Measurements from ENCODE around the gene PGBD4. TPM values are rescaled to one million over a fixed set of nuclear protein-coding genes. Genes with fewer than 3 reads are reported as not detected.
"Not testable (repeated sequence)": the region's sequence is repeated elsewhere in the genome, so short reads cannot be mapped to it uniquely, and the experiment has no call there.

PGBD4 gene
- total and polyA plus RNA-seq, 2 of the 13 experiments (the other 11 are each of a cell fraction or from before 2014, with no cell fraction given), result 1.4 to 1.7 TPM

DNA sequence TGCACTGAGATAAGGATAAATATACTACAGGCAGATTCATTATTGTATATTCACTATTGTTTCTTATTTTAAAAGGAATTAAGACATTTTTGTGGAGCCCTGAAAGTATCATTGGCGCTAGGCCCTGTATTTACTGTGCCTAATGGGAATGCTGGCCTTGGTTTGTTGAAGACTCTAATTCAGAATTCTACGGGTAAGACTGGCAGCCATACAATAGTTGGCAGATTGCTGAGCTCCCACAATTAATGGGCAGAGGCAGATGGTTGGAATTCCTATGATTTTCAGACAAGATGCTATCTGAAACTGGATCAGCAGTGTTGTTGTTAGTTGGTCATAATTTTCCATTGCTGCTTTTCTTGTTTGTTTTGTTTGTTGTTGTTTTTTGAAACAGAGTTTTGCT, 14.7 kb downstream of the PGBD4 start (continued):
- no peak for TF ChIP-seq STAT6 (CRISPR knock-in tag; IDR thresholded peaks at IDR 0.05; ENCODE audit: borderline replicate concordance)
- TF ChIP-seq, protein P1, sequence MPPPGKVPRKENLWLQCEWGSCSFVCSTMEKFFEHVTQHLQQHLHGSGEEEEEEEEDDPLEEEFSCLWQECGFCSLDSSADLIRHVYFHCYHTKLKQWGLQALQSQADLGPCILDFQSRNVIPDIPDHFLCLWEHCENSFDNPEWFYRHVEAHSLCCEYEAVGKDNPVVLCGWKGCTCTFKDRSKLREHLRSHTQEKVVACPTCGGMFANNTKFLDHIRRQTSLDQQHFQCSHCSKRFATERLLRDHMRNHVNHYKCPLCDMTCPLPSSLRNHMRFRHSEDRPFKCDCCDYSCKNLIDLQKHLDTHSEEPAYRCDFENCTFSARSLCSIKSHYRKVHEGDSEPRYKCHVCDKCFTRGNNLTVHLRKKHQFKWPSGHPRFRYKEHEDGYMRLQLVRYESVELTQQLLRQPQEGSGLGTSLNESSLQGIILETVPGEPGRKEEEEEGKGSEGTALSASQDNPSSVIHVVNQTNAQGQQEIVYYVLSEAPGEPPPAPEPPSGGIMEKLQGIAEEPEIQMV (CRISPR knock-in tag; IDR thresholded peaks at IDR 0.05; ENCODE audit: low read depth), result no peak
- TF ChIP-seq ZFP62 (CRISPR knock-in tag; IDR thresholded peaks at IDR 0.05), result no peak
- TF ChIP-seq ARID2 (CRISPR knock-in tag; IDR thresholded peaks at IDR 0.05; ENCODE audit: borderline replicate concordance), result no peak
- TF ChIP-seq ZMYM4 (CRISPR knock-in tag; IDR thresholded peaks at IDR 0.05), result no peak
- no peak for TF ChIP-seq SRSF4 (IDR thresholded peaks at IDR 0.05; ENCODE audit: low read depth, low read length, poor library complexity, severe bottlenecking)

- Histone ChIP-seq H3K27ac (ENCODE audit: extremely low read length, insufficient read depth, low read length) (no peak overlapping the region), H3K9ac (ENCODE audit: insufficient read depth, low read depth, low read length) (no peak overlapping the region), H3K27me3 (ENCODE audit: control insufficient read depth in 1 of 2, insufficient read depth in 2 of 2, low read length in 2 of 2) (no peaks in the 10 kb centered on the region), H2AFZ (ENCODE audit: low read length) (no peak overlapping the region), H3K4me3 (replicated peaks in 1 of 3; ENCODE audit: insufficient read depth in 1 of 3, low read depth in 2 of 3, low read length in 3 of 3) (no peak overlapping the region), H3K9me3 (ENCODE audit: low read length) (no peaks in the 10 kb centered on the region), H3K36me3 (replicated peaks in 1 of 2; ENCODE audit: control insufficient read depth in 1 of 2, insufficient read depth in 2 of 2, low read length in 2 of 2) (no peaks in the 10 kb centered on the region), H3K4me1 (ENCODE audit: insufficient read depth, low read length) (no peaks in the 10 kb centered on the region), H3K4me2 (ENCODE audit: low read depth, low read length) (no peak overlapping the region), H3K79me2 (ENCODE audit: insufficient read depth, low read length) (no peaks in the 10 kb centered on the region), H4K20me1 (ENCODE audit: insufficient read depth, low read length) (no peaks in the 10 kb centered on the region)
- CTCF ChIA-PET (ENCODE audit: low intra/inter-chr PET ratio, low total read pairs), result no interaction called here
- 38% methylated on average over 4 of the region's 4 CpGs for WGBS (ENCODE audit: low lambda C conversion rate)
- TF ChIP-seq STAG1 (CRISPR knock-in tag; IDR thresholded peaks at IDR 0.05) (0 out of 2 replicates have a peak, but pooled peaks have one; percentile 8), NCOA1 (CRISPR knock-in tag; IDR thresholded peaks at IDR 0.05) (no peak)
- TF ChIP-seq, protein P2, sequence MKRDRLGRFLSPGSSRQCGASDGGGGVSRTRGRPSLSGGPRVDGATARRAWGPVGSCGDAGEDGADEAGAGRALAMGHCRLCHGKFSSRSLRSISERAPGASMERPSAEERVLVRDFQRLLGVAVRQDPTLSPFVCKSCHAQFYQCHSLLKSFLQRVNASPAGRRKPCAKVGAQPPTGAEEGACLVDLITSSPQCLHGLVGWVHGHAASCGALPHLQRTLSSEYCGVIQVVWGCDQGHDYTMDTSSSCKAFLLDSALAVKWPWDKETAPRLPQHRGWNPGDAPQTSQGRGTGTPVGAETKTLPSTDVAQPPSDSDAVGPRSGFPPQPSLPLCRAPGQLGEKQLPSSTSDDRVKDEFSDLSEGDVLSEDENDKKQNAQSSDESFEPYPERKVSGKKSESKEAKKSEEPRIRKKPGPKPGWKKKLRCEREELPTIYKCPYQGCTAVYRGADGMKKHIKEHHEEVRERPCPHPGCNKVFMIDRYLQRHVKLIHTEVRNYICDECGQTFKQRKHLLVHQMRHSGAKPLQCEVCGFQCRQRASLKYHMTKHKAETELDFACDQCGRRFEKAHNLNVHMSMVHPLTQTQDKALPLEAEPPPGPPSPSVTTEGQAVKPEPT (CRISPR knock-in tag; IDR thresholded peaks at IDR 0.05; ENCODE audit: low read depth), result no peak
- in situ Hi-C loops (cut with HindIII; ENCODE audit: extremely low pct_ligation_motif_present, low pct_unique_long_range_greater_than_20kb) (no loop called here), intact Hi-C loops (cut with micrococcal nuclease; ENCODE audit: unreplicated experiment) (loop anchor here (5.0 kb wide), 1 partner anchor 62 kb away; no protein-coding TSS in a partner anchor)
- no TSS peak for BruUV-seq (replicated peaks)
- no peak for FAIRE-seq
- no peak for ATAC-seq
- POLR2A ChIA-PET, result no interaction called here
- no peak for DNase-seq (ENCODE audit: low spot score)
Measured at GRCh38 chr15:34119291-34119690, 17.4 kb downstream of the PGBD4 start.

GRCh38 chr15:34120420-34120819, 18.5 kb downstream of the PGBD4 start:
- DNase-seq (ENCODE audit: low spot score); FAIRE-seq; POLR2A ChIA-PET; CTCF ChIA-PET (ENCODE audit: low intra/inter-chr PET ratio, low total read pairs); H3K79me2 ChIP-seq (ENCODE audit: insufficient read depth, low read length); H3K4me2 ChIP-seq (ENCODE audit: low read depth, low read length); H3K36me3 ChIP-seq (replicated peaks in 1 of 2; ENCODE audit: control insufficient read depth in 1 of 2, insufficient read depth in 2 of 2, low read length in 2 of 2); intact Hi-C loops (cut with micrococcal nuclease; ENCODE audit: unreplicated experiment); H2AFZ ChIP-seq (ENCODE audit: low read length); H3K4me3 ChIP-seq (replicated peaks in 1 of 3; ENCODE audit: insufficient read depth in 1 of 3, low read depth in 2 of 3, low read length in 3 of 3); H3K27ac ChIP-seq (ENCODE audit: extremely low read length, insufficient read depth, low read length); H3K9ac ChIP-seq (ENCODE audit: insufficient read depth, low read depth, low read length); ATAC-seq; in situ Hi-C loops (cut with HindIII; ENCODE audit: extremely low pct_ligation_motif_present, low pct_unique_long_range_greater_than_20kb); H3K9me3 ChIP-seq (ENCODE audit: low read length); BruUV-seq (replicated peaks); H4K20me1 ChIP-seq (ENCODE audit: insufficient read depth, low read length); H3K27me3 ChIP-seq (ENCODE audit: control insufficient read depth in 1 of 2, insufficient read depth in 2 of 2, low read length in 2 of 2); H3K4me1 ChIP-seq (ENCODE audit: insufficient read depth, low read length): not testable (repeated sequence)
- WGBS (ENCODE audit: low lambda C conversion rate), result 7% methylated on average over 2 of the region's 2 CpGs

Measured in HepG2 (cell line).